ENCODE data around the gene TMEM138.
A peak's percentile ranks its signal among the peaks of the same experiment; 100 is the strongest.

Gene TMEM138

GRCh38 chr11:61411589-61411988, 49.4 kb downstream of the TMEM138 start:
- no peak for DNase-seq

- DNase-seq: no peak
These were observed 51.3 kb downstream of the TMEM138 start for GRCh38 chr11:61413496-61413895.

- DNase-seq: no peak
These were observed 52.4 kb downstream of the TMEM138 start for GRCh38 chr11:61414547-61414946.

GRCh38 chr11:61415381-61415780, 53.2 kb downstream of the TMEM138 start:
- DNase-seq: no peak

- no peak for DNase-seq
These were observed 54.8 kb downstream of the TMEM138 start for GRCh38 chr11:61416941-61417340.

GRCh38 chr11:61417670-61418069, 55.5 kb downstream of the TMEM138 start:
- DNase-seq: peak; percentile 18

GRCh38 chr11:61418136-61418535, 56.0 kb downstream of the TMEM138 start:
- no peak for DNase-seq

Data from CD4-positive, alpha-beta T cell treated with Interferon gamma for 1 hour (primary cell).